Ectodermal cell (in vitro differentiated cells): ENCODE results near the gene MSX2.

Experiments
- H3K27ac ChIP-seq: 2 replicates; pipeline ENCODE4 v1.7.0; 2013; ENCODE audit warnings: mild to moderate bottlenecking, low read depth, low read length; ENCODE audit not compliant: insufficient read depth, poor library complexity, severe bottlenecking
- H3K27me3 ChIP-seq: 2 replicates; pipeline ENCODE4 v1.7.0; 2013; ENCODE audit warnings: mild to moderate bottlenecking, low read length; ENCODE audit not compliant: insufficient read depth, control insufficient read depth, poor library complexity, severe bottlenecking
- H3K36me3 ChIP-seq: one replicate; pipeline ENCODE4 v1.7.0; 2013; ENCODE audit warnings: low read length; ENCODE audit not compliant: control insufficient read depth, insufficient read depth
- H3K4me1 ChIP-seq: one replicate; pipeline ENCODE4 v1.7.0; 2013; ENCODE audit warnings: low read length; ENCODE audit not compliant: control insufficient read depth, insufficient read depth
- H3K4me3 ChIP-seq: 2 replicates; pipeline ENCODE4 v1.7.0; 2013; ENCODE audit warnings: low read depth, low read length, control low read depth; ENCODE audit not compliant: insufficient read depth
- H3K9me3 ChIP-seq: 2 replicates; pipeline ENCODE4 v1.7.0; 2013; ENCODE audit warnings: mild to moderate bottlenecking, low read length, moderate library complexity; ENCODE audit not compliant: control insufficient read depth
- WGBS, 2 experiments: methylation state at CpG; one replicate each; pipeline ENCODE4 v1.1.7; 2013; ENCODE audit warnings: missing lambda C conversion rate in 2 of 2; 5-methylcytosine and 5-hydroxymethylcytosine counted together

Gene MSX2

GRCh38 chr5:174693697-174694385 is 30.5 kb upstream of the MSX2 start:
- Histone ChIP-seq H3K27me3 (peaks cover 20% of the 10 kb centered on the region), H3K4me1 (peaks cover 56% of the 10 kb centered on the region), H3K9me3 (no peaks in the 10 kb centered on the region), H3K36me3 (no peaks in the 10 kb centered on the region), H3K4me3 (no peak overlapping the region), H3K27ac (no peak overlapping the region)
- WGBS, 2 experiments: 53 to 58% methylated on average over 11 of the region's 11 CpGs

DNA sequence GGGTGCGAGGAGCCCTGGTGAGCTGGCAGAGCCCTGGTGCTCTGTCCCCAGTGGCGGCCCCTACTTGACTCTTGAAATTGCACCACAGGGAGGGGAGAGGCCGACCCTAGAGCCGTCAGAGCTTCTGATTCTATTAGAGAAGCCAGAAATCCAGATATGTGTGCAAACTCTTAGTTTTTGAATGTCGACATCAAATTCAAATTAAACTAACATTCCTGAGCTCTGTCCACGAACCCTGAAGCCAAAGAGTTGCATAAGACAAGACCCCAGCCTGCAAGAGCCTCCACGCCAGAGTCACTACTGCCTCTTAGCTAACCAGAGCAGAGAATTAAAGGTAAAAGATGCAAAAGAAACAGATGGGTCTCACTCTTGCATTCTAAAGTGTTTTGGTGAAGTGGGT is 29.8 kb upstream of the MSX2 start:
- WGBS, 2 experiments: 49 to 54% methylated on average over 7 of the region's 7 CpGs
- H3K4me1 ChIP-seq: peaks cover 56% of the 10 kb centered on the region
- peaks cover 14% of the 10 kb centered on the region for H3K27me3 ChIP-seq
- no peaks in the 10 kb centered on the region for H3K36me3 ChIP-seq
- H3K27ac ChIP-seq: no peak overlapping the region
- H3K4me3 ChIP-seq: no peak overlapping the region
- no peaks in the 10 kb centered on the region for H3K9me3 ChIP-seq

- WGBS, 2 experiments: 76 to 77% methylated on average over 8 of the region's 8 CpGs
- Histone ChIP-seq H3K36me3 (no peaks in the 10 kb centered on the region), H3K4me3 (no peak overlapping the region), H3K27me3 (peaks cover 14% of the 10 kb centered on the region), H3K27ac (no peak overlapping the region), H3K9me3 (no peaks in the 10 kb centered on the region), H3K4me1 (peaks cover 29% of the 10 kb centered on the region)
These were observed 26.2 kb upstream of the MSX2 start for GRCh38 chr5:174698156-174698555.

DNA sequence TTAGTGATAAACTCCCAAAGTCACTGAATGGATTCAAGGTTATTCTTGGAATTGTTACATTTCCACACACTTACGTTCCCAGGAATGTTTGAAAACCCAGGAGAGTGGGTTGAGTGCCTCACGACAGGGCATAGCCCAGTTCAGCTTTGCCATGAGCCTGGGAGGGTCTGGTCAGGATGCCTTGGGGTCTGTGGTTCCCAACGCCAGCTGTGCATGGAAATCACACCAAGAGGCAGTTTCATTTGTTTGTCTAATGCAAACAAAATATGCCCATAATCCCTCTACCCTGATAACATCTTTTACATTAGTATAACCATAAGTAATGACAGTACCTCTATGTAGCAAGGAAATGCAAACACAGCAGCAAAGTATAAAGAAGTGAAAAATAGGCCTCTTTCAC is 25.3 kb upstream of the MSX2 start:
- WGBS, 2 experiments: 85 to 94% methylated on average over 3 of the region's 3 CpGs
- H3K9me3 ChIP-seq: no peaks in the 10 kb centered on the region
- H3K36me3 ChIP-seq: no peaks in the 10 kb centered on the region
- H3K4me1 ChIP-seq: peaks cover 20% of the 10 kb centered on the region
- H3K27me3 ChIP-seq: peaks cover 14% of the 10 kb centered on the region
- H3K4me3 ChIP-seq: no peak overlapping the region
- H3K27ac ChIP-seq: no peak overlapping the region

- no peak overlapping the region for H3K4me3 ChIP-seq
- H3K27ac ChIP-seq: no peak overlapping the region
- 84 to 86% methylated on average over 9 of the region's 9 CpGs for WGBS, 2 experiments
- peaks cover 7% of the 10 kb centered on the region for H3K4me1 ChIP-seq
- no peaks in the 10 kb centered on the region for H3K36me3 ChIP-seq
- no peaks in the 10 kb centered on the region for H3K9me3 ChIP-seq
- no peaks in the 10 kb centered on the region for H3K27me3 ChIP-seq
These were observed 17.3 kb upstream of the MSX2 start for GRCh38 chr5:174706997-174707572.

DNA sequence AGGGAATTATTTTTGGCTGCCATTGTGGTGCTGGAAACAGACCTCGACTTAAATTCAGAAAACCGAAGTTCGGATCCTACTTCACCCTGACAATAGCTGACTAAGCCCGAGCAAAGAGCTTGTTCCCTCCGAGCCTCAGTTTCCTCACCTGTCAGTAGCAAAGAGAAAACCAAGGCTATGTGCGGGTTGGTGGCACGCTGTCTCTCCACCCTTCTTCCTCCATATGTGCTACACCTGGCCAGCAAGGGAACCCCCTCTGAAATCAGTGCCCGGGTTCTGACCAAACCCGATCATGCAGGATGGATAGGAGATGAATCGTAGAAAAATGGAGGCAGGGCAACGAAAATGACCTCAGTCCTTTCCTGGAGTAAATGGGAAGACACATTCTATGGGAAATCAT is 16.7 kb upstream of the MSX2 start:
- Histone ChIP-seq H3K4me1 (peaks cover 7% of the 10 kb centered on the region), H3K4me3 (no peak overlapping the region), H3K9me3 (no peaks in the 10 kb centered on the region), H3K27me3 (no peaks in the 10 kb centered on the region), H3K36me3 (no peaks in the 10 kb centered on the region), H3K27ac (no peak overlapping the region)
- 93 to 94% methylated on average over 11 of the region's 11 CpGs for WGBS, 2 experiments

DNA sequence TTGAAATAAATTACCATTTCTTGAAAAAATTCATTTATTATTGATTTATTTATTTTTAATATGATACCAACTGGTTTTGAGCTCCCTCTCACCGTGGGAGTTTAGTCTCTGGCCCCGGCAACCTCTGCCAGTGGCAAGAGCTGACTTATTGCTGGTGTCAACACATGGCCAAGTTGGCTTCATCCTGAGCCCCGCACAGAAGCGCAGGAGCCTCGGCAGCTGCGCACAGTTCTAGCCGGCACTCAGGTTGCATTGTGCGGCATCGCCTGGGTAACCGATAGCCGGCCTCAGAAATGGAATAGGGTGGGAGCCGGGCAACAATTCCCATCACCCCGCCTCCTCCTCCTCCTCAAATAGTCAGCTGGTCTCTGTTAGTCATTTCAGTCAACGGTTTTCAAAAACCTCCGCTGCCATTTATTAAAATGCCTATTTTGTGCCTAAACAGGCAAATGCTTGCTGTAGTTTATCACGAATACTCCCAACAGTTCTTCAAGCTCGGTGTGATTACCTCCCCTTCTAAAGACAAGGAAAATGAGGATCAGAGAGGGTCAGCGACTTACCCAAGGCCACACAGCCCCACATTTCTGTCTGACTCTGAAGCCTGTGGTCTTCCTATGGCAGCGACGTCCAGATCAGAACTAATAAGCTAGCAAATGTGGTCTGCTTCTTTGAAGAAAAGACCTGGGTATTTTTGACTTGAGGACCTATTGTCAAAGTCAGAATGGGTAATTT is 15.7 kb upstream of the MSX2 start:
- no peaks in the 10 kb centered on the region for H3K27me3 ChIP-seq
- no peaks in the 10 kb centered on the region for H3K36me3 ChIP-seq
- no peaks in the 10 kb centered on the region for H3K9me3 ChIP-seq
- peaks cover 7% of the 10 kb centered on the region for H3K4me1 ChIP-seq
- no peak overlapping the region for H3K4me3 ChIP-seq
- H3K27ac ChIP-seq: no peak overlapping the region
- 80 to 82% methylated on average over 20 of the region's 20 CpGs for WGBS, 2 experiments

GRCh38 chr5:174714751-174715150 is 9.6 kb upstream of the MSX2 start:
- peaks cover 25% of the 10 kb centered on the region for H3K4me1 ChIP-seq
- H3K4me3 ChIP-seq: no peak overlapping the region
- H3K36me3 ChIP-seq: no peaks in the 10 kb centered on the region
- no peak overlapping the region for H3K27ac ChIP-seq
- H3K27me3 ChIP-seq: peaks cover 31% of the 10 kb centered on the region
- no peaks in the 10 kb centered on the region for H3K9me3 ChIP-seq

- peaks cover 42% of the 10 kb centered on the region for H3K27me3 ChIP-seq
- peaks cover 28% of the 10 kb centered on the region for H3K4me1 ChIP-seq
- H3K36me3 ChIP-seq: no peaks in the 10 kb centered on the region
- H3K27ac ChIP-seq: no peak overlapping the region
- no peaks in the 10 kb centered on the region for H3K9me3 ChIP-seq
- 91% methylated on average over 3 of the region's 3 CpGs for WGBS, 2 experiments
- H3K4me3 ChIP-seq: no peak overlapping the region
These were observed 8.6 kb upstream of the MSX2 start for GRCh38 chr5:174715804-174716203.

- H3K9me3 ChIP-seq: no peaks in the 10 kb centered on the region
- no peaks in the 10 kb centered on the region for H3K36me3 ChIP-seq
- peaks cover 62% of the 10 kb centered on the region for H3K27me3 ChIP-seq
- no peak overlapping the region for H3K4me3 ChIP-seq
- H3K27ac ChIP-seq: no peak overlapping the region
- peaks cover 39% of the 10 kb centered on the region for H3K4me1 ChIP-seq
- WGBS, 2 experiments: 40 to 41% methylated on average over 5 of the region's 5 CpGs
These were observed 6.4 kb upstream of the MSX2 start for GRCh38 chr5:174717826-174718455.
